Naive thymus-derived CD8-positive, alpha-beta T cell (primary cell): ENCODE results near the gene KCTD1. TPM values are rescaled to one million over a fixed set of nuclear protein-coding genes. Genes with fewer than 3 reads are reported as not detected.

Experiments used
- ATAC-seq, 2 donors: fragments of 150-1000 bp; cut with Tn5 transposase in 1 of 2; sonication (Bioruptor Pico), chemical (Tn5 transposase) in 1 of 2; 1 replicate in 1 of 2; 2 replicates in 1 of 2; pipeline ENCODE4 v1.10.0; 2021; ENCODE audit warnings: mild to moderate bottlenecking in 2 of 2, moderate library complexity in 2 of 2
- POLR2A ChIA-PET: fragments of 350-600 bp; sonication (Branson Sonifier 250); formaldehyde crosslinking; loops from one replicate; lab custom pipeline; 2021; ENCODE audit warnings: antibody characterized with exemption; lab: Charles Lee
- DNase-seq, 10 donors: peaks; one replicate each; pipeline versions ENCODE4 v3.0.0 to v3.0.0-alpha.2; 2020 to 2022
- H3K27ac Mint-ChIP-seq, 10 donors: one replicate each; pipeline ENCODE4 v1.8.0; 2020 to 2022; ENCODE audit warnings: mild to moderate bottlenecking in 10 of 10, mixed read lengths in 10 of 10, moderate library complexity in 4 of 10, inconsistent platforms in 1 of 10
- H3K27me3 Mint-ChIP-seq, 5 donors: one replicate each; pipeline ENCODE4 v1.8.0; 2021 to 2022; ENCODE audit warnings: mixed read lengths in 5 of 5
- H3K36me3 Mint-ChIP-seq, 3 donors: one replicate each; pipeline ENCODE4 v1.8.0; 2020 to 2022; ENCODE audit warnings: mixed read lengths in 3 of 3, mild to moderate bottlenecking in 2 of 3, inconsistent platforms in 1 of 3
- H3K4me1 Mint-ChIP-seq, 4 donors: one replicate each; pipeline ENCODE4 v1.8.0; 2021 to 2022; ENCODE audit warnings: mixed read lengths in 4 of 4
- H3K4me3 Mint-ChIP-seq, 10 donors: one replicate each; pipeline ENCODE4 v1.8.0; 2020 to 2022; ENCODE audit warnings: mild to moderate bottlenecking in 10 of 10, mixed read lengths in 10 of 10, moderate library complexity in 6 of 10, inconsistent platforms in 1 of 10
- H3K9me3 Mint-ChIP-seq, 9 donors: one replicate each; pipeline ENCODE4 v1.8.0; 2020 to 2022; ENCODE audit warnings: mixed read lengths in 9 of 9, mild to moderate bottlenecking in 3 of 9, inconsistent platforms in 1 of 9, moderate library complexity in 1 of 9
- polyA plus RNA-seq, 3 donors: library from polyadenylated mRNA; unstranded; fragments of 300-500 nt; fragmentation: Illumina TruSeq; gene quantifications; one replicate each; pipeline ENCODE4 v1.2.3, GENCODE V29; 2021
- total RNA-seq, 8 experiments: library from RNA in 2 of 8; stranded (reverse) in 2 of 8; gene quantifications; one replicate each; pipeline ENCODE4 v1.2.3 and lab custom pipeline; 2021 to 2026

KCTD1 gene
- total and polyA plus RNA-seq, 5 experiments from 2014 or later, result 0.08 to 3.6 (median 0.81) TPM

DNA sequence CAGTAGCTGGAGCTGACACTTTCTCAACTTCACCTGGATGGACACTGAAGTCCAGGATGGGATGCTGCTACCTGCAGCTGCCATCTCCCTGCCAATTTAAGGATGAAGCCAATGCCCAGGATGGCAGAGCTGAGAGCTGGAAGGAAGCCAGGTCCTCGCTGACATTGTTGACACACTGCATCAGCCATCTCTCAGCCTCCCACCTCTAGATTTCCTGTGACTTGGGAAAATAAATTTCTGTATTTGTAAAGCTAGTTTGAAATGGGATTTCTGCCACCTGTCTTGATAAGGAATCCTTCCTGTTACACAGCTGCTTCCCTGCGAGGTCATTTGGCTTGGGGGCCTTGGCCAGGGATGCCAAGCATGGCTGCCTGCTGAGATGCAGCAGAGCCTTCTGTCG is 43.5 kb downstream of the KCTD1 start:
- Mint-ChIP-seq H3K36me3 (peaks cover 0 to 2% (median 0%) of the 10 kb centered on the region in 3 donors), H3K4me3 (no peak overlapping the region), H3K9me3 (no peaks in the 10 kb centered on the region), H3K27me3 (no peaks in the 10 kb centered on the region), H3K4me1 (peaks cover 0 to 6% (median 3%) of the 10 kb centered on the region in 4 donors), H3K27ac (no peak overlapping the region)
- POLR2A ChIA-PET, result interaction anchor here (0.6 kb wide), 1 partner anchor 9 kb away, joined by 3 read pairs; no protein-coding TSS in a partner anchor
- DNase-seq (no peak), ATAC-seq (no peak)

DNA sequence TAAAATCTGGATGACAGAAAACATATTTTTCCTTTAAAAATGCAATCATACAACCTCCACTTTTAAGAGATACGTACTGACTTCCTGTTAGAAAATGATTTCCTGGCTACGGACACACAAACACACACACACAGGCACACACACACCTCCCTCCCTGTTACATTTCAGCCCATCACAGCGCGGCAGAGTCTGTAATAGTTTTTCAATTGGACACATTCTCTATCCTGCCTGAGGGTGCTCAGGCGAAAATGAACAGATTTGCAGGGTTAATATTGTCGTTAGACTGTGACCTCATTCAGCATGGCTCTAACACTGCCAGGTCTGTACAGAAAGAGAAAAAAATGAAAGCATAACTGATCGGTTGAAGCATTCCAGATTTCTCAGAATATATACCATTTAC is 45.0 kb downstream of the KCTD1 start:
- POLR2A ChIA-PET, result no interaction called here
- H3K4me3 Mint-ChIP-seq, result no peak overlapping the region
- no peak overlapping the region for H3K27ac Mint-ChIP-seq
- peaks cover 0 to 7% (median 1%) of the 10 kb centered on the region in 3 donors for H3K36me3 Mint-ChIP-seq
- no peak for DNase-seq
- H3K27me3 Mint-ChIP-seq, result no peaks in the 10 kb centered on the region
- no peaks in the 10 kb centered on the region for H3K9me3 Mint-ChIP-seq
- peaks cover 0 to 6% (median 3%) of the 10 kb centered on the region in 4 donors for H3K4me1 Mint-ChIP-seq
- ATAC-seq, result no peak

DNA sequence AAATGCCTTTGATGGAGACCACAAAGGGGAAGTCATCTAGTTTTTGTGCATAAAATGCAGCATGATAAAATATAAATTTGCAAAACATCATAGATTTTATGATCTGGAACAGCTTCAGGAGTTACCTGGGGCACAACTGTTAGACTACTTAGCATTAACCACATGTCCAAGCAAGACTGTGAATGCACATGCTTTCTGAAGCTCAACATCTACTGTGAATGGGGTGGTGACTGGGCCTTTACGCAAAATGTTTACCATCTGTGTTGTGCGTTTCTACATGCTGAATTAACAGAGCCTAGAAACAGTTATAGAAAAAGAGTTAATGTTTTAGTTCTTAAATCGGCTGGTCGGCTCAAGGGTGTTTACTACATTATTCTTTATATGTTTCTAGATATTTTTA is 45.5 kb downstream of the KCTD1 start:
- Mint-ChIP-seq H3K9me3 (no peaks in the 10 kb centered on the region), H3K4me1 (peaks cover 0 to 6% (median 3%) of the 10 kb centered on the region in 4 donors), H3K36me3 (peaks cover 0 to 11% (median 6%) of the 10 kb centered on the region in 3 donors), H3K27ac (no peak overlapping the region), H3K27me3 (no peaks in the 10 kb centered on the region), H3K4me3 (no peak overlapping the region)
- DNase-seq (no peak), ATAC-seq (no peak)
- POLR2A ChIA-PET, result no interaction called here

DNA sequence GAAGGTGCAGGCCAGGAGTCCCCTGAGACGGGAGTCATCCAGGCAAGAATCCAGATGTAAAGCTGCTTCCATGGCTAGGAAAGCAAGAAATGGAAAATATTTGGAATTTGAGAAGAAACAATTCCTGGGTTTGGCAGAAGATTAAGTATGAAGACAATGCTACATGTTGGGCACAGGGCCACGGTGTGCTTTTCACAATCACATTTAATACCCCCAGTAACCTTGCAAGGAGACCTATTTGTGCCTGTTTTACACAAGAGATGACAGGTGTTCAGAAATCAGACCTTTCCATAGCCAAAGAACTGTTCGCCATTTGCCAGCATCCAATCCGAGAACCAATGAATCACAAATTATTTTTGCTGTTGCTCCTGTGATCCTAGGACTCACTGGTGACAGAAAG is 50.5 kb downstream of the KCTD1 start:
- H3K9me3 Mint-ChIP-seq, result no peaks in the 10 kb centered on the region
- H3K27me3 Mint-ChIP-seq, result no peaks in the 10 kb centered on the region
- H3K4me3 Mint-ChIP-seq, result no peak overlapping the region
- DNase-seq (no peak), ATAC-seq (no peak)
- H3K27ac Mint-ChIP-seq, result no peak overlapping the region
- peaks cover 0 to 2% (median 0%) of the 10 kb centered on the region in 4 donors for H3K4me1 Mint-ChIP-seq
- peaks cover 0 to 21% (median 18%) of the 10 kb centered on the region in 3 donors for H3K36me3 Mint-ChIP-seq
- POLR2A ChIA-PET, result no interaction called here

DNA sequence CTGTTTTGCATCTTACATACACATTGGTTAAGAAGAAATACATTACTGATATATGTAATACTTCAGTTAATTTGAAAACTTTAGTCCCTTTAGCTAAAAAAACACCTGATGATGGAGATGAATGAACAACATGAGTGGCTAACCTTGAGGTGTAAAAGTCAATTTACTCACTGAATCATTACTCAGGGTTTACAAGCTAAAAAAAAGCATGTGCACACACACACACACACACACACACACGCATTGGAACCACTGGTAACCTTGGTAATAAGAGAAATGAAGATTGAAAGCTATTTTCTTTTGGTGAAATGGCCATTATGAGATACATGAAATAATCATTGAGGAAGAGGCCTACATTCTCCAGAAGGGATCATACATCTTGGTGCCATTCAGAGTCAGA is 51.8 kb downstream of the KCTD1 start:
- Mint-ChIP-seq H3K27me3 (no peaks in the 10 kb centered on the region), H3K36me3 (peaks cover 0 to 22% (median 18%) of the 10 kb centered on the region in 3 donors), H3K4me1 (no peaks in the 10 kb centered on the region), H3K9me3 (no peaks in the 10 kb centered on the region), H3K27ac (no peak overlapping the region), H3K4me3 (no peak overlapping the region)
- POLR2A ChIA-PET, result interaction anchor here (1.0 kb wide), 1 partner anchor 8 kb away, joined by 3 read pairs; no protein-coding TSS in a partner anchor
- no peak for DNase-seq
- no peak for ATAC-seq

DNA sequence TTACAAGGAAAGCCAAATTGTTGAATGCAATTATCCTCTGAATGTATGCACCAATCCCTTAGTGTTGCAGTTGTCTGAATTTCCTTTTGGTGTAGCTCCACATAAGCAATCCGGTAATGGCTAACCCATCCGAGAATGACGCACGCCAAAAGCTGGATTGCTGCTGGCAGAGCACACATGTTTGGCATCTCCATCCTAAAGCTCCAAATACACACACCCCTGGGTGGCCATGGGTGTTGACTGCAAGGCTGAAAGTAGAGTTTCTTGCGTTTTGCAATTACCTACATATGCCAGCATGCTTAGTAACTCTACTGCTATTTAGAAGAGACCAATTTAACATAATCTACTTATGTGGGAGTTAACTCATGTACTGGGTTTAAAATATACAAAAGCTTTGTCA is 53.1 kb downstream of the KCTD1 start:
- H3K36me3 Mint-ChIP-seq, result peaks cover 0 to 22% (median 18%) of the 10 kb centered on the region in 3 donors
- POLR2A ChIA-PET, result no interaction called here

DNA sequence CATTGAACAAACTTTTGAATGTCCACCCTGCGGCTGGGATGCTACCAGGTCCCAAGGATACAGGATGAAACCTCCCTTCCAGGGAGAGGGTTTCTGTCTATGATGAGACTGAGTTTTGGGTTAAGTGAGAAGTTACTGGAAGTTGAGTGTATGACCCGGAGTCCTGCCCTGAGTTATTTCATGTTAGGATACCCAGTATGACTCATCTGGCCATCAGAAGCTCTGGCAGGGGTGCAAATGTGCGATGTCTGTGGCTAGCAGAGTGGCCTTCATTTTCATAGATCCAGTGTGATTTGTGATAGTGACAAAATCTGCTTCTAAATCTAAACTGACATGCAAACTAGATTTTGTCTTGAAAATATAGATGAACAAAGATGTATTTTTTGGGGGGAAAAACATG is 55.3 kb downstream of the KCTD1 start:
- peaks cover 0 to 20% (median 9%) of the 10 kb centered on the region in 3 donors for H3K36me3 Mint-ChIP-seq
- DNase-seq, result no peak
- no peaks in the 10 kb centered on the region for H3K27me3 Mint-ChIP-seq
- H3K4me3 Mint-ChIP-seq, result no peak overlapping the region
- H3K9me3 Mint-ChIP-seq, result peaks cover 0 to 3% (median 0%) of the 10 kb centered on the region in 9 donors
- POLR2A ChIA-PET, result no interaction called here
- no peaks in the 10 kb centered on the region for H3K4me1 Mint-ChIP-seq
- ATAC-seq, result no peak
- H3K27ac Mint-ChIP-seq, result no peak overlapping the region

More for the DNA sequence above, 53.1 kb downstream of the KCTD1 start:
- Mint-ChIP-seq H3K9me3 (peaks cover 0 to 3% (median 0%) of the 10 kb centered on the region in 9 donors), H3K27ac (no peak overlapping the region), H3K4me1 (no peaks in the 10 kb centered on the region), H3K27me3 (no peaks in the 10 kb centered on the region), H3K4me3 (no peak overlapping the region)
- ATAC-seq, result no peak
- DNase-seq, result no peak

DNA sequence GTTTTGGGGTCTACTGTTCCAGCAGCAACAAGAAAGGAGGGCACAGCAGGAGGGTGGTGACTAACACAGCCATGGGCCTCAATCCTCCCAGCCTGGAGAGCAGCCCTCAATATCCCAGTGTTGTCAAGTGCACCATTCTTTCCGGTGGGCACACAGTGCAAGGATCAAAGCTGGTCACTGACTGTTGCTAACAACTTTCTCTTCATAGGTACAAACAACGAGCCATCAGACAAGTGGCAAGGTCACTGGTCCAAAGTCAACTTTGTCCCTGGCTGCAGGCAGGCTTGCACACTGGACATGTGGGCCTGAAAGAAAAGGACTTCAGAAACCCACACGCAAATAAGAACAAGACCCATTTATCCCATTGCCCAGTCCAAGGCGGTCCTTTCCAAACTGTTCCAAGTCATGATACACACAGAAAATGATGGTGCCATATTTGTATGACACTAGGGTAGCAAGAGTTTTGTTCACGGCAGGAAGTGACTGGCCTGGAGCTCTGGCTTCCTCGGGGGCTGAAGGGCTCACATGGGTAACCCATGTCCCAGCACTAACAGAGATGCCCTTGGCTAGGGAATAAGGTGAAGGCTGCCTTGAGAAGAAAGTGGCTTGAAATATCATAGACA is 57.0 kb downstream of the KCTD1 start:
- Mint-ChIP-seq H3K36me3 (peaks cover 0 to 8% (median 2%) of the 10 kb centered on the region in 3 donors), H3K27me3 (no peaks in the 10 kb centered on the region), H3K4me1 (no peaks in the 10 kb centered on the region), H3K4me3 (no peak overlapping the region), H3K27ac (no peak overlapping the region), H3K9me3 (peaks cover 0 to 3% (median 0%) of the 10 kb centered on the region in 9 donors)
- ATAC-seq (no peak), DNase-seq (no peak)
- POLR2A ChIA-PET, result no interaction called here

DNA sequence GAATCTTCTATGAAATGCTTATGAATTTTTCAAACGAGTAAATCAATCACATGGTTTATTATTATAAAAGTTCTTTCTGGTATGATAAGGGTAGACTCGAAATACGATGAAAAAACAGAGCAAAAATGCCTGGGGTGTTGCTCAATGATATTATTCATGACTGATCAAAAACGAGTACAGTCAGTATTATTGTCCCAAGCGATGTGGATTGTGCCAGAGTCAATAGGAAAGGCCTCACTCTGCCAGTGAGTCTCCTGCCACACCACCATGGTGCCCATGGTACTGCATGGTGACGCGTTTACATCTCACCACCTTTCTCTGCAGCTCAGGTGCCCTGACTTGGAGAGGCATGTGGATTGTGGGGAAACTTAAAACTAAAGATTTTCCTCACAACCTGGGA is 58.5 kb downstream of the KCTD1 start:
- peaks cover 0 to 6% (median 0%) of the 10 kb centered on the region in 3 donors for H3K36me3 Mint-ChIP-seq
- no peaks in the 10 kb centered on the region for H3K27me3 Mint-ChIP-seq
- no peak overlapping the region for H3K27ac Mint-ChIP-seq
- DNase-seq, result no peak
- no peaks in the 10 kb centered on the region for H3K4me1 Mint-ChIP-seq
- POLR2A ChIA-PET, result no interaction called here
- peaks cover 0 to 3% (median 0%) of the 10 kb centered on the region in 9 donors for H3K9me3 Mint-ChIP-seq
- ATAC-seq, result no peak
- no peak overlapping the region for H3K4me3 Mint-ChIP-seq

DNA sequence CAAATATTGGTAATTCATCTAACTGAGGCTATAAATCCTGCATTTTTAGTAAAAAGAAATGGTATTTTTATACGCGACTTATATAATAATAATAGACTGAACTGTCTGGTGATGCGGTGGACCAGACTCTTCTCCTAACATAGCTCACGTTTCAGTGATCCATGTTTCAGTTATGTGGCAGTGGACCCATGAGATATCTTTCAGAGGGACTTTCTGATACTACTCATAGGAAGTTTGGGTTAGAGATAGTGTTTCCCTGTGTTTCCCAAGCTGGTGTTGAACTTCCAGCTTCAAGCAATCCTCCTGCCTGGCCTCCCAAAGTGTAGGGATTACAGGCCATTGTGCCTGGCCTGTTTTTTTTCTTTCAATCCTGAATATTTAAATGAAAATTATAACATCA is 59.2 kb downstream of the KCTD1 start:
- Mint-ChIP-seq H3K27me3 (no peaks in the 10 kb centered on the region), H3K27ac (no peak overlapping the region), H3K4me3 (no peak overlapping the region), H3K4me1 (no peaks in the 10 kb centered on the region), H3K9me3 (peaks cover 0 to 3% (median 0%) of the 10 kb centered on the region in 9 donors), H3K36me3 (peaks cover 0 to 6% (median 0%) of the 10 kb centered on the region in 3 donors)
- POLR2A ChIA-PET, result no interaction called here
- DNase-seq, result no peak
- no peak for ATAC-seq

DNA sequence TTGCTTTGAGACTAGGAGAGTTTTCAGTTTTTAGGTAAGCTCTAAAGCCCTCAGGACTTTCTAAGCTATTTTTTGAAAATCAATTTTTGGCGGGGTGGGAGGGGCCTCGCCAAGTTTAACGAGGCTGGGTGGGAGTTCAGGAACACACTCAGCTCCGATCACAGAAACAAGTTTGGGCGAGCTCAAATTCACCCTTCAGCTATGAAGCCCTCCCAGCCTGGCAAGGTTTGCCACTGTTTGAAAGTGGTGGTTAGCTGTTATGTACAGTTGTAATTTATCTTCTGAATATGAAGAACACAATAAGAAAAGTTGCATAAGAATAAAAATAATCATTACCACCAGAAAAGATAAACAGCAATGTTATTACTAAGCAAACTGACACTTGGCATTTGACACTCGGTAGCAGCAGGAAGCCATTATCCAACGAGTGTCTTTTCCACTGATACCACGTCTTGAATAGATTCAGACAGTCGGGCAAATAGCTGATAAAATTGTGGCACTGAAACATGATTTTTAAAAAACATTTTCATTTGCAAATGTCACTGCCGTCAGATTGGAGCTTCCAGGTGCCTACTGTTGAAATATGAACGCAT is 59.8 kb downstream of the KCTD1 start:
- DNase-seq, result no peak
- Mint-ChIP-seq H3K27me3 (no peaks in the 10 kb centered on the region), H3K36me3 (peaks cover 0 to 6% (median 0%) of the 10 kb centered on the region in 3 donors), H3K4me3 (no peak overlapping the region), H3K27ac (no peak overlapping the region), H3K9me3 (peaks cover 0 to 3% (median 0%) of the 10 kb centered on the region in 9 donors), H3K4me1 (no peaks in the 10 kb centered on the region)
- POLR2A ChIA-PET, result no interaction called here
- no peak for ATAC-seq

DNA sequence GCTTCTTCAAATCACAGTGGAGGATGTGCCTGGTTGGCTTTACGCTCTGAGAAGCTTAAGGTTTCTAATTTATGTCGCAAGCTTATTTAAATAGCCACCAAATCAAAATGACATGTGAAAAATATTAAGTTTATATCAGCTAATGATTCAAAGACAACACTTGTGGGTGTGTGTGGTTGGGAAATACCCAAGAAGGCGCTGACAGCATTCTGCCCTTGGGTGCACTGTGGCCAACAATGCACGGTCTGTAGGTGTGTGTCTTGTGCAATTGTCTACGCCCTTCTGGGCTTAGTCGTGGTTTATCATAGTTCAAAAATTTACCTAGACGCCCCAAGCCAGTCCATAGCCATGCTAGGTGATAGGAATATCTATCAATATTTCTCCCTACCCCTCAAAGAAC is 60.9 kb downstream of the KCTD1 start:
- Mint-ChIP-seq H3K4me1 (no peaks in the 10 kb centered on the region), H3K36me3 (peaks cover 0 to 1% (median 0%) of the 10 kb centered on the region in 3 donors), H3K4me3 (no peak overlapping the region), H3K27ac (no peak overlapping the region), H3K9me3 (peaks cover 0 to 3% (median 0%) of the 10 kb centered on the region in 9 donors), H3K27me3 (no peaks in the 10 kb centered on the region)
- ATAC-seq (no peak), DNase-seq (no peak)
- POLR2A ChIA-PET, result no interaction called here

DNA sequence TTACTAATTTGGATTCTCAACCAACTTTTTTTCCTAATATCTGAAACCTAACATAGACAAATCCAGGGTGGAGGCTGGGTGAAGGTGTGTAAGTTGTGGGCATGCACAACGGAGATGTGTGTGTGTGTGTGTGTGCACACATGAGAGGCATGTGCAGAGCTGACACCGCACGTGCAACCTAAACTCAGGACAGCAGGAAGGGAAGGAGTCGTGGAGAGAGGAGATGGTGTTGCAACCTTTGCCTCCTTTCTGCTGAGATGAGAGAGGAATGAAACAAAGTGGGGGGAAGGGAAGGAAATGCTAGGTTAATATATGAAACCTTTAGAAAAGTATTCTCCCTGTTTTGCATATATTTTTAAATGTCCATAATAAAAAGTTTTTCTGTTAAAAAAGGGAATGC is 64.7 kb downstream of the KCTD1 start:
- Mint-ChIP-seq H3K27me3 (no peaks in the 10 kb centered on the region), H3K4me1 (no peaks in the 10 kb centered on the region), H3K9me3 (peaks cover 0 to 3% (median 0%) of the 10 kb centered on the region in 9 donors), H3K27ac (no peak overlapping the region), H3K36me3 (peaks cover 0 to 1% (median 0%) of the 10 kb centered on the region in 3 donors), H3K4me3 (no peak overlapping the region)
- ATAC-seq (no peak), DNase-seq (no peak)
- POLR2A ChIA-PET, result no interaction called here
